Activated effector memory CD4-positive, alpha-beta T cell treated with Interleukin-2 at 50 U/mL for 16 hours (primary cell): Measurements from ENCODE around the gene SYNDIG1.

Experiments
- DNase-seq: peaks from one replicate; pipeline ENCODE4 v3.0.0-alpha.2; 2020

Gene SYNDIG1

DNA sequence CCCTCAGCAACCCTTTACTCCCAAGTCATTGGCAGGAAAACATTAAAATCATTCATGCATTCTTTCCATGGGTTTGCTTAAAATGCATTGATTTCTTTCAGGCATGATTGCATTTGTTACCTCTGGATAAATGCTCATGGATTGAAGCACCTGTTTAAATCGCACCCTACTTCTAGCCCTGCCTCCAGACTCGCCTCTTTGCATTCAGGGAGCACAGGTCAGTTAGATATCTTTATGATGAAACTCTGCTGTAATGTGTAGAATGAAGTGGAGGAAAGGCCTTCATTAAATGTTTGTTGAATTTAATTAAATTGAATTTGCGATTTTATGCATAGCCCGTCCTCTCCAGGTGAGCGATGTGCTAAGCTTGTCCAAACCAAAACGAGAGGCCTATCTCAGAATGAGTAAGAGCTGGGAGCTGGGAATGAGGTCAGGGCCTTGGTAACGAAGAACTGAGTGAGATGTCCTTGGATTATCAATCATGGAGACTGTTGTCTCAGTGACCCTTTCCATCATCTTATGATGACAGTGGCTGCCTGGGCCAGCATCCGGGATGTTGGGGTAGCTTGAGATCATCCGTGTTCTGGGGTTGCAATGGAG, 210.1 kb downstream of the SYNDIG1 start:
- no peak for DNase-seq

DNA sequence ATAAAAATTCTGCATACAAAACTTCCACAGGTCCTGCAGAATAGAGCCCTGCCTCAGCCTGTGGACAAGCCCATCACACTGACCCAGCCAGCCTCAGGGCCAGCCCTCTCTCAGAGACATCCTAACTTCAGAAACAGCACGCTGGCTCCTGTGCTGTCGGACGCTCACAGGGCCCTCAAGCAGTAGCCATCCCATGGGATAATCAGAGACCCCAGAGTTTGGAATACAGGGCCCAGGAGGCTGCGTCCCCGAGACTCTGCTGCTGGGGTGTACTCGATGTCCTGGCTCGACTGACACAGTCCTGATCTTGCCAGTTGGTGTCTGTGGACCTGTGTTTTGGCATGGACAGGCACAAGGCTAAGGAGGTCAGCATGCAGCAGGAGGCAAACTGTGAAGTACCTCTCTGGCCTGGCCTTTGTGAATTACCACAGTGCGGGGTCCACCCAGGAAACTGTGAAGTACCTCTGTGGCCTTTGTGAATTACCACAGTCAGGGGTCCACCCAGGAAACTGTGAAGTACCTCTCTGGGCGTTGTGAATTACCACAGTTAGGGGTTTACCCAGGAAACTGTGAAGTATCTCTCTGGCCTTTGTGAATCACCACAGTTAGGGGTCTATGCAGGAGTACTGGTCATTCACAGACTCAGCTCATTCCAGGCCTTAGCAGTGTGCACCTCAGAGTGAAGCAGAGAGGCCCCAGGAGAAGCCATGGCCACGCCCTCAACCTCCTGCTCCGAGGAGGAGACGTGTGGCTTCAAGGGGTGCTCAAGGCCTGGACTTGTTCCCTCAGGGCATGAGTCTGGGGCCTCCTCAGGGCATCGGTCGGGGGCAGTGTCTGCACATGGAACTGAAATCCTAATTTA, 212.4 kb downstream of the SYNDIG1 start:
- DNase-seq = no peak

DNA sequence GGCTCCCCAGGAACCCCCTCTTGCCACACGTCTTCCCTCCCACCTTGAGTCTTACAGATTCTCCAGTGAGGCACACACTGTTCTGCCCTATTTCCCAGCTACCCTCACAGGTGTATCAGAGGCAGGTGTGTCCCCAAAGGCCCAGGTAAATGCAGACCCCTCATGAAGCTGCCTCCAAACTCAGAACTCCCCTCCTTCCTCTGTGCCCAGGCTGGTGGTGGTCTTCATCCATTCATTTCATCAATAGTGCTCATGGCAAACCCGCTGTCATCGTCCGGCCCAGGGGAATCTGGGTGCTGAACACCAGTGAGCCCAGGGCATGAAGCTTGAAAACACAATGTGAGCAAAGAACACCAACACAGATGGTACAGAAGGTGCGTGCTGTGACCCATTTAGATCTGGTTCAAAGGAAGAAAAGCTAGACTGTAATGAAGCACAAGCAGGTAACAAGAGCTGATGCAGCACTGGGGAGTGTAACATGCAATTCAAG, 213.1 kb downstream of the SYNDIG1 start:
- no peak for DNase-seq

DNA sequence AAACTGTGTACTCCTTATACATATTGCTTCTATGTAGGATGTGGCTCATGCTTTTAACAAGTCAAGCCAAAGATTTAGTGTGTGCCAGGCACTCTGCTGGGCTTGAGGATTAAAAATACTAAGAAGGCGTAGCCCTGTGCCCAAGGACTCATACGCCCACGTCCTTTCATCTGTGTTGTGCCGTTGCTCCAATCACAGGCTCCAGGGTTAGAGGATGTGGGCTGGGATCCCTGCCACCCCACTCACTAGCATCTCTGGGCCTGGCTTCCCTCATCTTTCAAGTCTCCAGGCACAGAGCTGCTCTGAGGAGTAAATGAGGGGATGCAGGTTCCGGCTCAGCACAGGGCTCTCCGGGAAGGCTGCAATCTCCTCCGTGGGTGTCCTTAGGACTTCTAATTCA, 214.2 kb downstream of the SYNDIG1 start:
- DNase-seq = no peak

DNA sequence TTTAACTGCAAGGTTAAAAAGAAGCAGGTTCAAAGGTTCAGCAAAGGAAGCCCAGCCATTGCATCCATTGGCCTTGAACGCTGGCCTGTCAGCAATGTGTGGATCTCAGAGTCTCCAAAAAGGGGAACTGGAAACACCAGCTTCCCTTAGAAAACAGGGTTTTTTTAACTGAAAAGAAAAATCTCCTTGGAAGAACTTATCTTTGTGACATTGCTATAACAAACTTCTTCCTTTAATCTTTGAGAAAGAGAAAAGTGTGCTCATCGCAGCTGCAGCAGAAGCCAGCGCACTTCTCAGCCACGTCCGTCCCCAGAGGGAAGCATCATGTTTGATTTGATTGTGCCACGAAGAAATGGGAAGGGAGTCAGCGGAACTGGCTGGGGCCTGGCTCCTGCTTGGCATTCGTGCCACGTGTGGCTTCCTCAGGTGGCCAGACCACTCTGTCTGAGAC, 215.0 kb downstream of the SYNDIG1 start:
- DNase-seq = no peak

DNA sequence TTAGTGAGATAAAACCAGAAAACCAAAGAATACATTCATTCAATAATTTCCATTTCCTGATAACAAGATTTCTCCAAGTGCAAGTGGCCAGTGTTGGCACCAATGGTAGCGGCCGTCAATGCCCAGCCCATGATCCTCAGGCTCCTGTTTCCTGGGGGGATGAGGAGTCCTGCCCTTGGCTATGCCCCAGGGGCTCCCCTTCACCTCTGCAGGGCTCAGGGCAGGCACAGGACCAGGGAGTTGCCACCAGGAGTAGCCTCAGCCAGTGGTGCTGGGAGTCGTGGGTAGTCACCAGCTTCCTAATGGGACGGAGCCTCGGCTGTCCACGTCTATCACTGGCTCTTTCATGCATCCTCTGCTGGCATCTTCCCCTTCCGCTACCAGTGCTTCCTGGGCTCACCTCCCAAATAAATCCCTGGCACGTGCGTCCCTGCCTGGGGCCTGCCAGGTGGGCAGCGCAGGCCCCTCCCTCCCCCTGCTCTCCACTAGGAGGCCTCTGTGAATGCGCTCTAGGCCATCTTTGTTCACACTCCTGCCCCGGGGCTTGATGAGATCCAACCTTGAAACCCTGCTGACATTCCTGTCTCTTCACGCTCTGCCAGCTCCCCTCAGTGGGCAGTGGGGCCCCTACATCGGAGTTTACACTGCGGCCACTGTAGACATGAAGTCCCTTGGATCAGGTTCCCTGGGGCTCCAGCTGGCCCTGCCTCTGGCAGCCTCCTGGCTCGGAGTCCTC, 215.7 kb downstream of the SYNDIG1 start:
- DNase-seq = no peak

DNA sequence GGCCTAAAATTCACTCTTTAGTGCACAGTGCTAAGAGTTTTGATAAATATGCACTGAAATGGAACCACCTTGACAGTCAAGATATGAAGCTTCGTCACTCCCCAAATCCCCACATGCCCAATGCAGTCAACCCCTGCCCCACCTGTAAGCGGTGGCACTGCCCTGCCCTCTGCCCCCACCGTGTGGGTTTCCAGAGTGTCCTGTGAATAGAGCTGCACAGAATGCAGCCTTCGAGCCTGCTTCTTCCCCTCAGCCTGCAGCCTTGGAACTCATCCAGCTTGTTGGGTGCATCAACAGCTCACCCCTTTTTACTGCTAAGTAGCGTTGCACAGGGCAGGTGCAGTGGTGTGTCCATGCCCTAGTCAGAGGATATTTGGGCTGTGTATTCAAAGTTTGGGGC, 216.3 kb downstream of the SYNDIG1 start:
- no peak for DNase-seq

DNA sequence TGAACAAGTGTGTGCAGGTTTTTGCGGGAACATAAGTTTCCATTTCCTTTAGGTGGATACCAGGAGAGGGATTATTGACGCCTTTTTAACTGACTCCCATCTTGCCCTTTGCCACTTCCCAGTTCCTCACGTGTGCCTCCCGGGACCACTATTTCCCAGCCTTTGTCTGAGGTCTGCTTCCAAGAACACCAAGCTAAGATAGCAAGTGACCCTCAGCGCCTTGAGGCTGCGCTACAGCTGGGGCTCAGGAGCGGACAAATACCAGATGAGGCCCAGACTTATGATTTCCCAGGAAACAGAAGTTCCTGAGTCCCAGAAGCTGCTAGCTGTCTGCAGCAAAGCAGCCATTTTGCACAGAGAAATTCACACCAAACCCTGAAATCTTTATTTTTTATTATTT, 216.7 kb downstream of the SYNDIG1 start:
- no peak for DNase-seq

DNA sequence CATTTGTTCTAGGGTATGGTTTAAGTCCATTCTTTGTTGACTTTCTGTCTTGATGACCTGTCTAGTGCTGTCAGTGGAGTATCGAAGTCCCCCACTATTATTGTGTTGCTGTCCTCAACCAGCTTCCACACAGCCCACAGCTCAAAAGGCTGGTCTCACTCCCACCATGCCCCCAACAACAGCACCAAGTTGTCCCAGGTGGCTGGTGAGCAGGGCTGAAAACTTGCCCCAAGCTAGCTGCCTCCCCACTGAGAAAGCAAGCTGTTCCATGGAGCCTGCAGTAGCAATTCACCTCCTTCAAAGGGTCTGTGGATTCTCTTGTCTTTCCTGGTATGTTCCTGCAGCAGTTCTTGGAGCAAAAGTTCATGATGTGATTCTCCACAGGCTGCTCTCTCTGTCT, 221.0 kb downstream of the SYNDIG1 start:
- no peak for DNase-seq

DNA sequence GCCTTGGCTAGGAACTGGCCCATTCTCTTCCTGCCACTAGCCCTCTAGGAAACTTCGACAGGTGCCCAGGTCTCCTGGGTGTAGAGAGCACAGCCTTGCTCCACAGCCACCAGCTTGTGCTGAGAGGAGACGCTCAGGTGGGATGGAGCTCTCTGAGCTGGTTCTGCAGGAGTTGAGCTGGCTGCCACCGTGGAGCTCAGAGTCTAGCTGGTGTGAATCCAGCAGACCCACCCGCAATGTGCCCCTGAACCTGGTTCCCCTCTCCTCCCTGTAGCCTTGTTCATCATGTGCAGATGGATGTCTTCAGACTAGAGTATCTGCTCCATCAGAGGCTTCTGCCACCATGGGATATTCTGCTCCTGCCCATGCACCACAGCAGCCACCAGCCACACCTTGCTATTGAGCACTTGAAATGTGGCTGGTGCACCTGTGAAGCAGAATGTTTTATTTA, 222.5 kb downstream of the SYNDIG1 start:
- no peak for DNase-seq

DNA sequence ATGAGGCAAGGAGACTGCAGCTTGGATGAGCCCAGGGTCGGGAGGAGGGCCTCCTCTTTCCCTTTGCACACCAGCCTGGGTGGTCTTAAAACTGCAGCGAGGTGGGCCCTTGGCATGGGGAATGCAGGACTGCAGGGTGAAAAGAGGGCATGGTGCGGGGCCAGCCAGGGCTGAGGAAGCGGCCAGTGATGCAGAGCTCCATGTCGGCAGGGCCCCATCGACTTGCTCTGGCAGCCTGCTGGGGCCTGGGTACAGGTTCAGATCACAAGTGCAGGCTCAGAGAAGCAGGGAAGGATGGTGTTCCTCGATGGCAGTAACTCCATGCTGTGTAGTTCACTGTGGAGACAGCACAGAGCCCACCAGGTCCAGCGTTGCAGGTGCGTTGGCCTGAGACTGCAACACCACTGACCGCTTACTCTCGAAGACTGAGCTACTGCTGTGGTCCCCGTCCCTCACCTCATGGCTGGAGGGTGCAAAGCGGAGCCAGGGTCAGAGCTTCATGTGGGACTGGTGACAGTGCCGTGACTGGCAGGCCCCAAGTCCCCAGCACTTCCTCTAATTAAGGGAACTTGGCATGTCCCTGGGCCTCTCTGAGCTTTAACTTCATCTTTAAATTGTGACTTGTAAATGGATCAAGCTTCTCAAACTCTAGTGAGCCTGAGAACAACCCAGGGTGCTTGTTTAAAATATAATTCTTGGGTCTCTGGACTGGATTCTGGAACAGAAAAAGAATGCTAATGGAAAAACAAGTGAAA, 223.2 kb downstream of the SYNDIG1 start:
- no peak for DNase-seq

DNA sequence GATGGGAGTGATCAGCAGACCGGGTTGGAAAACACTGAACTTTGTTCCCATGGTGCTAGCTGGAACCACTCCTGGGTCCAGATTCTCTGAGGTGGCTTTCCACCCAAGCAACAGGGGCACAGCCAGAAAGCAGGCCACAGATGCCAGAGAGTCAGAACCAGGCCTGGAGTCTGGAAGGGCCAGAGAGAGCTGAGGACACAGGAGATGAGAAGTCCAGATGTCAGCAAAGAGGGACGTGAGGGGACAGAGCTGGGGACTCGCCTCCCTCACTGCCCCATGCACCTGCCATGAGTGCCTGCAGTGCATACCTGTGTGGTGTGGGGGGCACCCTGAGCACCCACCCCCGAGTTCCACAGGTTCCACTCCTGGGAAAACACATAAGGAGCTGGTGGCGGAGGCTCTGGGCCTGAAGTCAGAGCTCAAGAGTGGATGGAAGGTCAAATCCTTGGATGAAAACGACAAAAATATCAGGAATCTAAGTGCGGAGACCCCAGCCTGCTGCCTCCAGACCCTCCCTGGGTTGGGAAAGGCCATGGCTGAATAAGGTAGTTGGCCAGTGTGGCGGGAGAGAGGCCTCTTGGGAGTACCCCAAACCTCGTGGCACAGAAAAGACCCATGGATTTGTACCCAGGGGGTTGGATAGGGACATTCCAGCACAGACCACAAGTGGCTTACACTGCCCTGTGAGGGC, 224.2 kb downstream of the SYNDIG1 start:
- DNase-seq = no peak

DNA sequence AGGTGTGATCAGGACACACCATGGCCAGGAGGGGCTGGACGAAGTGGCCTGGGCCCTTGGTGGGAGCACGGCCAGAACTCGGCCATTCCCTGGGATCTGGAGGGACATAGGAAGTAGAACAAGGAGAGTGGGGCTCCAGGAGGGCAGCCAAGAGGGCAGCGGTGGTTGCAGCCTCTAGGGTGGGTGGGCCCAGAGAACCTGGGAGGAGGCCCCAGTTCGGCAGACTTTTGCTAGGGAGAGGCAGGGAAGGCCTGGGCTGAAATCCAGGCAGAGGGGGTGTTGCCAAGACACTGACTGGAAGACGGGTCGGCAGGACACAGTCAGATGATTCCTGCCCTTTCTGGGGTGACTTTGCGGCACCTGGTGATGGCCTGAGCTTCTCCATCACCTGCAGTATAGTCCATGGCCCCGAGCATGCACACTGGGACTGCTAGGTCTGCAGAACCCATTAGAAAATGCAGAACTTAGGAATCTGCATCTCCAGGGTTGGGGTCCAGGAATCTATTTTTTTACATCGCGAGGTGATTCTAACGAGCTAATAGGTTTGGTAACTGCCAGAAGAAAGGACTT, 224.8 kb downstream of the SYNDIG1 start:
- no peak for DNase-seq

DNA sequence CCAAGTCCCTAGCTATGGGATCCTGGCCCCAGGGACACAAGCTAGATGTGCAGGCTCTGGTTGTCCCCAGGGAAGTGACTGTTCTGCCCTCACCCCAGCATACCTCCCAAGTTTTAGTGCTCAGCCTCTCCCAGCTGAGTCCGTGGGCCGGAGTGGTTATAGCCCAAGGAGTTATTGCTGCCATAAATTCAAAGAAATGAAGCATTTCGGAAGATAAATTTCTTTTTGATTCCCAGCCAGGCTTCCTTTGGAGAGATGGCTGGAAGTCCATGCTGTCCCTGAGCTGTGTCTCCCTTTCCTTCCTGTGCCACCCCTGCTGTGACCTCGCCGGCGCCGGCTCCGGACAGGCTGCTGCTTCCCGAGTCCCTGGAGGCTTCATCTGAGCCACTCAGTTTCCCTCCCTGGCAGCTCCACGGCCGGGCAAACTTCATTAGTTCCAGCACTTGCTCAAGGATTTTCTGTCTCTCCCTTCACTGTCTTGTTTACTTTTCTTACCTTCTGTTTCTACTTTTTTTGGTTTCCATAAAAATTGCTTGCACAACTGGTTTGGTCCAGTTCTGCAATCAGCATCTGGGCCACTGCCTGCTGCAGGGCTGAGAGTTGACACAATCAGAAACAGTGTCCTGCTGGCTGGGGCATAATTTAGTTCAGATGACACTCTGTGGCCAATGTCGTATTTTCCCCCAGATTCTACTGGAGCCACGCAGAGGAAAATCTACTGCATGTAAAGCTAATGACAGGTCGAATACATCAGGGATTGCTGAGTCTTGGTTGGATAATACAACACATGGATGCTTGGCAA, 225.5 kb downstream of the SYNDIG1 start:
- no peak for DNase-seq

DNA sequence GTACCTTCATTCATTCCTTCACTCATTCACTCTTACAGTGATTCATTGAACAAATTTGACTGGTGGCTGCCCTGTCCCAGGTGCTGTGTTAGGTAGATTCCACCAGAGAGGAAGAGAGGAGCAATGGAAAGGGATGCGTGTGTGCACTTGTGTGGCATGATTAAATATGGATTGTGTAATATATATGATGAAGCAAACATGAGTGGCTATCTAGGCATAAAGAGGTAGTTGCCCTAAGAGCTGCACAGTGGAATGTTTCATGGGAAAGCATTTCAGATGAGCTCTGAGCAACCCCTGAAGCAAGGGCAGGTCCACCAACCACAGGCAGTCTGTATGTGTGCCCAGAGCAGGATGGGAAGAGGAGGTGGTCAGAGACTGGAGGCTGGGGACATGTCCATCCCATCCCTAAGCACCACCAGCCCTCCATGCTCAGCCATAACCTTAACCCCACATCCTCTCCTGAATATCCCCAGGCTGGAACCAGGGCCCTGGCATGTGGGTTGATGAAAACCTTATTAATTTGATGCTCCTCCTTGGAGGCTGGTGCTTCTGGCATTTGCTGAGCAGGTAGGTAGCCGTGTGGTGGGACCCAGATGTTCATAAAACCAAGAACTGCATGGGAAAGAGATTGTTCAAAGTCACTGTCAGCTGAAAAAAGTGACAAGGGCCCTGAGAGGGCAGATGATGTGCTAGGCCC, 226.2 kb downstream of the SYNDIG1 start:
- DNase-seq = no peak

DNA sequence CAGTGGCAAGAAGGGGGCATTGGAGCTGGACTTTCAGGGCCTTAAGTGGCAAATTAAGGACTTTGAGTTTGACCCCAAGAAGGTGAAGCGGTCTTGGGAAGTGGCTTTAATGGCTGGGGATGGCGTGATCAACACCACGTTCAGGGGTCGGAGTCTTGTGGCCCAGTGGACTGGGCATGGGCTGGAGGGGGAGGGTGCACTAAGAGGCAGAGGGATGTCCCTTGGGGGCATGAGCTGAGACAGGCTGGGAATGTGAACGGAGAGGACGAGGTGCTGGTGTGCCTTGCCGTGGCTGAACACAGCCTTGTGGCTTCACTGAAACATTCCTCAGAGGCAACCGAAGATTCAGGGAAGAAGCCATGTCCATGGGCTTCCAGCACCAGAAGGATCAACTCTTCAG, 227.0 kb downstream of the SYNDIG1 start:
- DNase-seq = no peak

DNA sequence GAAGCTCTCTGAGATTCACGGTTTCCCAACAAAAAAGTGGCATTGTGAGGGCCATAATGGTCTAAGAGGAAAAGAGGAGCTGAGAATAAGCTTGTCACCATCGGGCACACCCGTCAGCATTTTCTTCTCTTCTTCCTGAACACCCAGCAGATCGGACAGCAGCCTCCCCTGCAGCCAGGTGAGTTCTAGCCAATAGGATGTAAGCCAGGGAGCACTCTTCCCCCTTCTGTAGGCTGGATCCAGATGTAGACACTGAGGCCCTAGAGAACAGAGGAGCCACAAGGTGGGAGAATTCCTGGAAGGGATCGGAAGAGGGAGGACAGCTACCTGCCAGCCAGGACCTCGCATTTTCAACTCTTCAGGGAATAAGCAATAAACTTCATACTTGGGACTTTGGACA, 228.0 kb downstream of the SYNDIG1 start:
- no peak for DNase-seq

DNA sequence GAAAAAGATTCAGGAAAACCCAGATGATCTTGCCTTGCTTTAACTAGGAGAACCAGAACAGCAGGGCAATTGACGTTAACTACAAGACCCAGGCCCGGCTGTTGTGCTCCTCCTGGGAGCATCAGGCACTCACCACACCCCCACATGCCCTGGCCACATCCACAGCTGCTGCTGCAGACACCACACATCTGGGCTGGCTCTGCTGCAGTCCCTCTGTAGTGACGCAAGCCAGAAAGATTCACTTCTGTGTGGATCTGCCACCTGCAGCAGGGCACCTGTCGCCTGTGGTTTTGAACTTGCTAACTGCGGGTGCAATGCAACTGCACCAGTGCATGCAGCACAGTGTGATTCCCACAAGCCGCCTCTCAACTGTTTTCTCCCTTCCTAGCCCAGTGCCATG, 228.8 kb downstream of the SYNDIG1 start:
- DNase-seq = no peak

DNA sequence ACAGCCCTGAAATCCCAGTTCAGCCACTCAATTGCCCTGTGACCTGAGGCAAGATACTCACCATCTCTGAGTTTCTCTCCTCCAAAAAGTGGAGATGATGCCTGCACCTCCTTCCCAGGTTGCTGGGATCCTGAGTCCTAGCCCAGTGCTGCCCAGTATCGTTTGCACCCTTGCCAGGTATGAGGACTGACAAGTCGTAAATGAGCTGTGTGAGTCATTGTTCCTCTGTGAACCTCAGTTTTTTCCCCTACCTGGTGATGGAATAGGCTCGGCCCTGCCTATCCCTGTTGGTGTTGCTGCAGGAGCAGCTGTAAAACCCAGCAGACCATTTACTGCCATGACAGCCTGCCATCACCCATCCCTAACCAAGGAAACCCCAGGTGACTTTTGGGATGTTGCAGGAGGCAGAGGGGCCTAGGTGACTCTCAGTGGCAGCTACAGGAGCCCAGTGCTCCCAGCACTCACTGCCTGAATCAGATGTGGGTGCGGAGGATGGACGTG, 229.3 kb downstream of the SYNDIG1 start:
- DNase-seq = no peak
